HG03439 (cell line): ENCODE data around the gene PTPRN2.

ENCODE experiments used
- ATAC-seq: cut with Tn5 transposase; IDR thresholded peaks from one replicate; pipeline ENCODE4 v1.9.1; 2021; ENCODE audit warnings: mild to moderate bottlenecking, moderate library complexity; ENCODE audit not compliant: unreplicated experiment

Gene PTPRN2

DNA sequence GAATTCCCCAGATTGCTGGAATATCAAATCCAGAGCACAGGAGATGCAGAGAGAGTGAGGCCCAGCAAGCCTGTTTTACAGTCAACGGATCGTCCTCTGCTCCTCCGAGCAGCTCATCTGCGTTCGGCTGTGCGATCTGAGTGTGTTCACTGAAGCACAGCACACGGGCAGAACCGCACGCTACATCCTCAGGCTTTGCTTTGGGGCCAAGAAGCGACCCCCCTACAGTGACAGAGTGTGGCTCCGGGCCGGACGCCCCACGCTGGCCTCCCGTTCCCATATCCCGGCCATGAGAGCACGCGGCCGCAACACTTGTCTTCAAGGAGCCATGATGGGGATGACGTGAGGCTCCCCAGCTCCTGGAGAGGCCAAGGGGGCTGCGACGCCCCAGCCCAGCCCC lies 819.4 kb downstream of the PTPRN2 start:
- ATAC-seq: no peak

DNA sequence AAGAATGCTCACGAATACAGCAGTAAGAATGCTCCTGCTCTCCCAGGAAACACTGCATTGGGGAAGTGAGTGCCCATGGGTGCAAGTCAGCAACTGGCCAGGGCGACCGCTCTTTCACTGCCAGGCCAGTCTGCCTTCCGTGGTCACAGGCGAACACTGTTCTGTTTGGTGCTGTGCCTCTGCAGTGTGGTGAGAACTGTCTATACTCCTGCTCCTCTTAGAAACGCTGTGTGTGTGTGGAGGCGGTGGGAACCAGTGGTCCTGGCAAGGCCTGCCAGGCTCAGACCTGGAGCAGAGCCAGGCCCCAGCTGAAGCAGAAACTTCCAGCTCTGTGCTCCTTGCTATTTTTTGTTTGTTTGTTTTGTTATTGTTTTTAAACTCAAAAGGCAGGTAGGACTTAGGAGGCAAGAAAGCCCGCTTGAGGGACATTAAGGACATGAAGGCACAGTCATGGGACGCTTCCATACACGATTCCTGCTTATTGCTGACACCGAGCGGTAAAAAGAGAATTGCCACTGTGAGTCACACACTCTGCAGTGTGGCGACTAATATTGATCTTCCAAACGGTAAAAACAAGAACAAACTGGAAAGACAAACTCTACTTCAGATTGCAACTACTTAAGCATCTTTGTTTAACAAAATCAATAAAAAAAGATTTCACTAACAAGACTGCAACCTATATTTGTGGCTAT lies 820.0 kb downstream of the PTPRN2 start:
- ATAC-seq: no peak

DNA sequence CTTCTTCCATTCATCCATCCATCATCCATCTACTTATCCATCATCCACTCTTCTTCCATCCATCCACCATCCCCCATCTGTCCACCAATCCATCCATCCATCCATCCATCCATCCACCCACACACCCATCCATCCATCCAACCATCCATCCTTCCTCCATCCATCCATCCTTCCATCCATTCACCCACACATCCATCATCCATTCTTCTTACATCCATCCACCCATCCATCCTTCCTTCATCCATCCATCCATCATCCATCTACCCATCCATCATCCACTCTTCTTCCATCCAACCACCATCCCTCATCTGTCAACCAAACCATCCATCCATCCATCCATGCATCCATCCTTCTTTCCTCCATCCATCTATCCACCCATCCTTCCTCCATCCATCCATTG lies 821.5 kb downstream of the PTPRN2 start:
- ATAC-seq: no peak

DNA sequence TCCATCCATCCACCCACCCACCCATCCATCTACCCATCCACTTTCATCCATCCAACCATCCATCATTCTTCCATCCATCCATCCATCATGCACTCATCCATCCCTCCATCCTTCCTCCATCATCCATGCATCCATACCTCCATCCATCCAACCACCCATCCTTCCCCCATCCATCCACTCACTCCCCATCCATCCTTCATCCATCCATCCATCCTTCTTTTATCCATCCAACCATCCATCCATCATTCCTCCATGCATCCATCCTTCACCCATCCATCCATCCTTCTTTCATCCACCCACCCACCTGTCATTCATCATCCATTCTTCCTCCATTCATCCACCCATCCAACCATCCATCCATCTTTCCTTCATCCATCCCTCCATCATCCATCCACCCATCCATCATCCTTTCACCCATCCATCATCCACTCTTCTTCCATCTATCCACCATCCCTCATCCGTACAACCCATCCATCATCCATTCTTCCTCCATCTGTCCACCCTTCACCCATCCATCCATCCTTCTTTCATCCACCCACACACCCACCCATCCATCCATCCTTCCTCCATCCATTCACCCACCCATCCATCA lies 822.6 kb downstream of the PTPRN2 start:
- no peak for ATAC-seq

DNA sequence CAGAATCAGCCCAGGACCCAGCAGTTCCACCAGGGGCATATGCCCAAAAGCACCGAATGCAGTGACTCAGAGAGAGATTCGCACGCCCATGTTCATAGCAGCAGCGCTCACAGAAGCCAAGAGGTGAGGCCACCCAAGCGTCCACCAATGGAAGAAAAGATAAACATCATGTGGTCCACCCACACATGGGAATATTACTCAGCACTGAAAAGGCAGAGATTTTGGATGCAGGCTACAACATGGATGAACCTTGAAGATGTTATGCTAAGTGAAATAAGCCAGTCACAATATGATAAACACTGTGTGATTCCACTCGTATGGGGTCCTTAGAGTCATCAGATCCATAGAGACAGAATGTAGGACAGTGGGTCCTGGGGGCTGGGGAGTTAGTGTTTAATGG lies 823.4 kb downstream of the PTPRN2 start:
- ATAC-seq: no peak

DNA sequence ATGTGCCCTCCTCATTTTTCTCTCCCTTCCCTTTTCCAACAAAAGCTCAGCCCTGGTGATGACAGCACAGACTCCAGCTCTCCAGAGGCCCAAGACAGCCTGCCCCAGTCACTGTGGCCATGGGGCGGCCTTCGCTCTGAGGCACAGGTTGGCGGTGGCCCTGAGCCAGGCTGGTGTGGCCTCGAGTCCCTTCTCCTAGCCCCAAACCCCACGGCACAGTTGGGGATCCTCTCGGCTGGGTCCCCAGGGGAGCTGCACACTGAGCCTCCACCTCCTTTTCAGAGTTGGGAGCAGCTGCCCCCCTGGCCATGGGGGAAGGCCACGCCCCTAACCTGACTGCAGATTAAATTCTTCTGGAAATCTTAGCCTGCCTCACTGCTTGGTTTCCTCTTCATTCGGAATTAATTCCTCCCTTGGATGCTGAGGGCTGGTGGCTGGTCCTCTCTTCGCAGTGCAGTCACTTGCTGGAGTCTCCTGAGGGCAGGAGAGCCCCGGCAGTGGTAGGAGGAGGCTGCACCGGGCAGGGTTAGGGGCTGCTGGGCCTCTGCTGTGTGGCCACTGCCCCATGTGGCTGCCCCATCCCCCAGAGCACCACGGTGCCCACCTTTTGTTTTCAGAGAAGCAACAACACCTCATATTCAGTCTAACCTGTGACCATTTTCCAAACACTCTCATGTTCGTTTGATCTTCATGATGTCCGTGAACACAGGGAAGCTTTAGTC lies 824.2 kb downstream of the PTPRN2 start:
- no peak for ATAC-seq

DNA sequence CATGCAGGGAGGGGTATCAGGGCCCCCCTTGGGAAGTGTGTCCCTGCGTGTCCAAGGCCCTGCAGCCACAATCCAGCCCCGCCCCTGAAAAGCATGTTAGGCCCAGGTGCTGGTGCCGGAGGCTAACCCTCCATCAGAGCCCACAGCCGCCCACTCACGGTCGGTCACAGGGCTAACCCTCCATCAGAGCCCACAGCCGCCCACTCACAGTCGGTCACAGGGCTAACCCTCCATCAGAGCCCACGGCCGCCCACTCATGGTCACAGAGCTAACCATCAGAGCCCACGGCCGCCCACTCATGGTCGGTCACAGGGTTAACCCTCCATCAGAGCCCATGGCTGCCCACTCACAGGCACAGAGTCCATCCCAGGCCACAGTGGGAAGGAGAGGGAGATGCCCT lies 824.8 kb downstream of the PTPRN2 start:
- no peak for ATAC-seq

DNA sequence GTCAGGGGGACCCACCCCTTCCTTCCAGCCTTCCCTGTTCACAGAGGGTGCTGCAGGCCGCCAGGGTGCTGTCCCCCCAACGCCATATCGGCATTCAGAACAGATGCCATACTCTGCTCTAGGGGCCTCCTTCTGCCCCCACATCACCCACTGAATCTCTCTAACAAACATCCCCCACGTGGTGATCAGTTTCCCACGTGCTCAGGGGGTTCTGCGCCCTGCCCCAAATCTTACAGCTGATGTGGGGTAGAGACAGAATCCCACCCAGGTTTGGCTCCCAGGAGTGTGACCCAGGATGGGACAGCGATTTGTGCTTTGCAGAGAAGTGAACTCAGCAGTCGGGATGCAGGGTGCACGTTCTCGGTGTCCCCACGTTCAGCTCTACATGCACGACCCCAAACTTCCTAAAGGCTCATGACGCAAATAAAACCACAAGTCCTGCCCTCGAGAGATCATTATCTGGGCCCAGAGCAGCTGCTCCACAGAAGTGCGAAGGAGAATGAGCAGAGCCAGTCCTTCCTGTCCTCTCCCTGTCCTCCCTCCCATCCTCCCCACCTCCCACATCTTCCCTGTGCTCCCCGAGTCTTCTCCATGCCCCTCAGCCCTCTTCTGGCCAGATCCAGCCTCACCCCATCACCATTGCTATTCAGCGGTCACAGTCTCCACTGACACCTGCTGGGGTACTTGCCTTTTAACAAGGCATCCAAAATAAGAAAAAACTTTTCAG lies 827.5 kb downstream of the PTPRN2 start:
- no peak for ATAC-seq

DNA sequence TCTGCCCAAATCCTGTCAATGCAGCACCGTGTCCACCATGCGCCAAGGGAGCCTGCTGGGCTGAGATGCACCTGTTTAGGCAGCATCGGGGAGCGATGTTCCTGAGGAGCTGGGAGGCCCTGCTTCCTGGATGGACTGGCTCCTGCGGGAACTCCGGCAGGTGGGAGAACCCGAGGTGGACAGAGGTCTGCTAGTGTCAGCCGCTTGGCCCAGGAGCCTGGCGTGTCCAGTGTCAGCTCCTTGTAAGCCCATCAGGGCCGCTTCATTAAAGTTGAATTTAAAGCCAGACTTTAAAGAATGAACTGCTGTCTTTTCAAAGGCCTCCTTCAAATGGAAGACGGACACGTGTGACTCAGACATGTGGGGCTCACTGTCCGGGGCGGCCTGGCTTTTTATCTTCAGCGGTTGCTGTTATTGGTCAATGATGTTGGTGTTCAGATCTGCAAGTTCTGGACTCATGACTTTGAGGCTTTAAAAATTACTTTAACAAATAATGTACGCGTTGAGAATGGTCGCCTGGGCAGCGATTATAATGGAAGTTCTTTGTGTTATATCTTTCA lies 828.3 kb downstream of the PTPRN2 start:
- ATAC-seq: no peak

DNA sequence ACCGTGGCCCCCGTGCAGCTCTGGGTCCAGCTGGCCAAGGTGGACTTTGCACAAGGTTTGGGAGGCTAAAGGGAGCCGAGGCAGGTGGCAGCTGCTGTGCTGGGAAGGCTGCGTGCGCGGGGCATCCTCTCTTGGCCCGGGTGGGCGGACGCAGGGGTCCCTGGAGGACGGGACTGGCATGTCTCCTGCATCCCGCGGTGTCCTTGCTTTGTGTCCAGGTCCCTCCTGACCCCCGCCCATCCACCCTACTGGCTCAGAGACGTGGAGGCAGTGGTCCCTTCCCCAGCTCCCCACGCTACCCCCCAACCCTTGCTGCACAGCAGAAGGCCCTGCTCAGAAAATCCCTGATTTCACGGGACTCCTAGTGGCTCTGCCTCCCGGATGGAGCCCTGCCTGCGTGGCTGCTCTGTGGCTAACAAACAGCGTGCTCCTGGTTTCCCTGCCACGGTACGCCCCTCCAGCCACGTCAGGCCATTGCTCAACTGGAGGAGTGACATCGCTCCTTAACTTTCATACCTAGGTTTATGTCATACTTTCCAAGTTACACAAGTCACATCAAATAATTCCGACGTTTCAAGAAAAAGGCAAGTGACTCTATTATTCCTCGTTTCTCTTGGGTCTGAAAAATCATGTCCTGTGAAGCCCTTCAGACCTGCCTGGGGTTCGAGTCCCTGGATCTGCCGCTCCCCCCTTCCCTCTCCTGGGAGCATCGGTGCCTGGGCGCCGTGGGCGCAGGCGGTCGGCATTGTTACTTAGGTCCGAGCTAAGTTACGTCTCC lies 829.0 kb downstream of the PTPRN2 start:
- no peak for ATAC-seq

DNA sequence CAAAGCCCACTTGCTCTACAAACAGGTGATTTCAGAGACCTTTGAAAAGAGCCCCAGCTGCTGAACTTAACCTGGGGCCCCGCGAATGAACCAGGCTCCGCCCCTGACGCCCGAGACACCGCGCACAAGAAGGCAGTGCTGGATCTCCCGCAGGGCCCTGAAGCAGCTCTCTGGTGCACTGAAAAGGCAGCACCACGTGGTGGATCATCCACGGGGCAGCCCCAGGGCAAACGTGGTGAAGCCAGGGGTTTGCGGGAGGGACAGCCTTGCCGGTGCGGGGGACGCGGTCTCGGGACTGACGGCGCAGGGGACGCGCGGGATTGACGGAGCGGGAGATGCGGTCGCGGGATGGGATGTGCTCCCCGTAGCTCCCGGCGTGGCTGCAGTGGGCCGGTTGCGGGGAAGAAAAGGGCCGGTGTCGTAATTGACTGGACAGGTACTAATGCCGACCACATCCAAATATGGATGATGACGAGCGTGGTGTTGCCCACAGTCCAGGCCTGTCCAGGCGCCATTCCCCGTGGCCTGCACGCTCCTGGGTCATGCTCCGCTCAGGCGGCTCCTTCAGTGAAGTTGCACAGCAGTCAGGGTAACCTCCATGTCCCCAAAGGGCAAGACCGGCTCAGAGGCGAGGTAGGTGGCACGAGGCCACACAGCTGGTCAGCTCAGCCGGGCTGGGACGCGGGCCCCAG lies 829.7 kb downstream of the PTPRN2 start:
- no peak for ATAC-seq

DNA sequence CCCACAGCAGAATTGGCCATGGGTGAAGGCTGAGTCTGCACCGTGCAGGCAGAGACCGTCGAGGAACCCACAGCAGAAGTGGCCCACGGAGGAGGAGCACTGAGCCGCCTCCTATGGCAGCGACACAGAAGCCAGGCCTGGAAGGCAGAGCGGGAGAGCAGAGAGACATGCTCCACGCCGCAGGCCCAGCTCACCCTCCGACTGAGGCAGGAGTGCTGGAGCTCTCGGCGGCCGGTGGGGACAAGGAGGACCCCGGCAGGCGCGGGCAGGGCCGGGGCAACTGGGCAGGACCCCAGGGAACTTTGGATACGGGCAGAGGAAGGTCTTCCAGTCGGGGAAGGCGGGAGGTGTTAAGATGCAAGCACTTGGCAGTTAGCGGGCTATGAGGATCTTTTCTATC lies 830.4 kb downstream of the PTPRN2 start:
- no peak for ATAC-seq

DNA sequence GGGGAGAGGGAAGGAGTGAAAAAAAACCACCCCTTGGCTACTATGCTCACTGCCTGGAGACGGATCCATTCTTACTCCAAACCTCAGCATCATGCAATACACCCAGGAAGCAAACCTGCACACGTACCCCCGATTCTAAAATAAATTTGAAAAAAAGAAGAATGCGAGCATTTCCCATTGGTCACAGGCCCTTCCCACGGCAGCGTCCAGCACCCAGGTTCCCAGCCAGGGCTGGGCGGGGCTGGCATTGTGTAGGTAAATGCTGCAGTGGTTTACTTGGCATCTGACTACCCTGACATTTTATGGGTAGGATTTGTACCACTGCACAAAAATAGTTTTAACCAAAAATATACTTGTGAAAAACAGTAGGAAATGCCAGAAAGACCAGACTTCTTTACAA lies 831.9 kb downstream of the PTPRN2 start:
- ATAC-seq: no peak

DNA sequence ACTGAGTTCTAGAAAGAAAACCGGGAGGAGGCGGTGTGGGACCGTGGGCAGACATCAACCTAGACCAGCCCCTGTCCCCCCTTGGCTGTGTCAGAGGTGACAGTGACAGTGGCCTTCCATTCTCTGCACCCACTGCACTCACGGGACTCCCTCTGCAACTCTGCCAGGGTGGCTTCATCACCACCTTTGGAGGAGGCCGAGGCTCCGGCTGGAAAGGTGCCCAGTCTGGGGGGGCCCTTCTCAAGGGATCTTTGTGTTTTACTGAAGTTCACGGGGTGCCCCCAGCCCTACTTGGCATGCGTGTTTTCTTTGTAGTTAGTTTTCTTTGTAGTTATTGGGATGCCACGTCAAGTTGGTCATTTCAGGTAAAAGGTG lies 833.2 kb downstream of the PTPRN2 start:
- no peak for ATAC-seq

DNA sequence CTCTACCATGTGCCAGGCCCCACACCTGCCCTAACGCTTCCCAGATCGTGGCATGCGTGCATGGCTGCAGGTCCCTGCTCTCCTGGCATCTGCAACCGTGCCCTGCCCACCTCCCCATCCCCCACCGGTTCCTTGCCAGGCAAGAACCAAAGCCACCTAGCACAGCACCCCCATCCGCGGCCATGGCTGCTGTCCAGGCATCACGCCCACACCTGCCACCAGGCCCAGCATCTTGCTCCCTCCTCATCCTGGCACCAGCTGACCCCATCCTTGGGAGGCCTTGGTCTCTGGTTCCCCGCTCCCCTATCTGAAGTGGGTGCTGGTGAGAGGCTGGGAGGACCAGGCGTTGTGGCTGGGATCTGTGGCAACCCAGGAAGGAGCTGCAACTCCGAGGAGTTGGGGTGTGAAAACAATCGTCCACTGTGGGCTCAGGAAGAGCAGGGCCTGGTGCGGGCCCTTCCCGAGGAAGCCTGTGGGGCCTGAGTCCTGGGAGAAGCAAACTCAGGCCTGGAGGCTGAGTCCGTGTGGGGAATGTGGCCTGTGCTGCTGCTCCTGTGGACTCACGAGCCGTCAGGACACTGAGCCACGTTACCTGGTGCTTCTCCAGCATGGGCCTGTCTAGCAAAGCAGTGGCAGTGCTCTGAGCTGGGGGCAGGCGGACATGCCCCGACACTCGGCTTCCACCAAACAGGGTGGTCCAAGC lies 833.8 kb downstream of the PTPRN2 start:
- ATAC-seq: no peak

DNA sequence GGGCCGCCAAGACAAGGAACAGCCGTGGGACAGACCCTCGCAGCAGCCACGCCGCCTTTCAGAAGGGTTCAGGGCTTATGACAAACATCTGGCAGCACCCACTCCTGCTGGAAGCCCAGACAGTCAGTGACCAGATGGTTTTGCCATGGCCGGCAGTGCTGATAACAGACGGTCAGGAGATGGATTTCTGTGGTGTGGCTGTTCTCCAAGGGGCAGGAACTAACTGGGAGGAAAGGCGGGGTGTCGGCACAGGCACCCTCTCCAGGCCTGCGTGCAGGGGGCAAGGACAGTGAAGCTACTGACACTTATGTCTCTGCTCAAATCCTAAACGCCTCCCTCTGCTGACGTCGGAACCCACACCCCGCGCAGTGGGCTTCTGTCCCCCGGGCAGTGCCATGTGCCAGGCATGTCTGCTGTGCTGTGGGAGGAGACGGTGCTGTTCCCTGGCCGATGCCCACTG lies 834.8 kb downstream of the PTPRN2 start:
- ATAC-seq: no peak

DNA sequence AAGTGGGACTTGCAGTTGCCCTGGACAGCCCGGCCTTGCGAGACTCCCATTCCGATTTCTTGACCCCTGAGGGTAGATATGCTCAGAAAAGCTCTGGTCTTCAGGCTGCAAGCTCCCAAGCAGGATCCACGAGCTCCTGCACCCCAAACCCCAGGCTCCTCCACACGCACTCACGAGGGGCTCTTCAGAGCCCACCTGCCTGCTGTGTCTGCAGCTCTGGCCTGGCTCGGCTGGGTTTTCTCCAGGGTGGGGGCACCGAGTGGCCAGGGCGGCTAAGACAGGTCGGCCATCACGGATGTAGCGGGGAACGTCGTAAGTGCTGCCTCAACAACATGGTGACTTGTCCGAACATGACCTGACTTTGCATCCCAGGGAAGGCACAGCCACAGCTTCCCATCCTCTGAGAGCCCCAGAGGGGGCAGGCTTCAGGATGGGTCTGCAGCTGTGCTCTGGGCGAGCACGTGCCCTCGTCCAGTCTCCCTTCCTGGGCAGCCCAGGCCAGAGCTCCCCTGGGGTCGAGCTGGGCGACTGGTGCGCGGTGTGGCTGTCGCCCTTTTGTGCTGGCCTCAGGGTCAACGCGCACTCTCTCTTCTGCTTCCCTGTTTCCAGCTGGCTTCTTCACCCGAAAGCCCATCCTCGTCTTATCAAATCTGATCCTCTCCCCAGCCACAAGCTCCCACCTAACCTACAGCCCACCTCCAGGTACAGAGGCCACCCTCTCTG lies 835.5 kb downstream of the PTPRN2 start:
- ATAC-seq: no peak

DNA sequence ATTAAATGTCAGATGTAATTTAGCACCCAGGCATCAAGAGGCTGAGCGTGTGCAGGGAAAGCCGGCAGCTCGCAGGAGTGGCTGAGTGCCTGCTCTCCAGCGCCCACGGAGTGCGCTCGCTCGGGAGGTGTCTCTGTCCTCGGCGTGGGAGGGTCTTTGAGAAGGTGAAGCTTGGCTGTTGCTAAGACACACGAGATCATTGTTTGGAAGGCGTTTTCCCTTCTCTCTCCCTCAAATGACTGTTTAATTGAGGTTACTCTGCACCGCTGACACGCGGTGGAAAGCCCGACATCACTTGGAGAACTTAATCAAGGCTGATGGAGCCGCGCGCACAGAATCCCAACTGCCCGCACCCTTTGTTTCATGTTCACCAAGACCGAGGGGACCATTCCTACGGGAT lies 836.2 kb downstream of the PTPRN2 start:
- no peak for ATAC-seq

DNA sequence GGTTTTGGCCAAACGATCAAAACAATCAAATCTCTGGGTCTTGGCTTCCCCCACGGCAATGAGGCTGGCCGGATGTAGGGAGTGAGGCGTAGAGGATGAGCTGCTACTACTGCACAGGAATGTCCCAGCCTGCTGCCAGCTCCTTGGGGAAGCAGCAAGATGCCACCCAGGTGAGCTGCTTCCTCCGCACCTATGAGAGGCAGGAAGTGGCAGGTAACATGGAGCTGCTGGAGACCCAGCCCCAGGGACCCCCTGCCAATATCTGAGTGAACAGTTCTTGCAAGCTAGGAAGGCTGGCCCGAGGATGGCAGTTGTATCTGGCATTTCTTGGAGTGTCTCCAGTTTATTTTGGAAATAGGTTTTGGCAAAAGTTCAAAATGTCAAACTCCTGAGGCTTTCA lies 837.3 kb downstream of the PTPRN2 start:
- ATAC-seq: no peak
